GM20431 (cell line): ENCODE data around the gene SH2D4B.

ENCODE experiments used
- in situ Hi-C: fragments of 300-500 bp; cut with MseI, MboI; formaldehyde crosslinking; loops from one replicate; pipeline ENCODE4 v1.15.0; 2020; ENCODE audit warnings: low sequenced_read_pairs; ENCODE audit not compliant: unreplicated experiment

SH2D4B gene

DNA sequence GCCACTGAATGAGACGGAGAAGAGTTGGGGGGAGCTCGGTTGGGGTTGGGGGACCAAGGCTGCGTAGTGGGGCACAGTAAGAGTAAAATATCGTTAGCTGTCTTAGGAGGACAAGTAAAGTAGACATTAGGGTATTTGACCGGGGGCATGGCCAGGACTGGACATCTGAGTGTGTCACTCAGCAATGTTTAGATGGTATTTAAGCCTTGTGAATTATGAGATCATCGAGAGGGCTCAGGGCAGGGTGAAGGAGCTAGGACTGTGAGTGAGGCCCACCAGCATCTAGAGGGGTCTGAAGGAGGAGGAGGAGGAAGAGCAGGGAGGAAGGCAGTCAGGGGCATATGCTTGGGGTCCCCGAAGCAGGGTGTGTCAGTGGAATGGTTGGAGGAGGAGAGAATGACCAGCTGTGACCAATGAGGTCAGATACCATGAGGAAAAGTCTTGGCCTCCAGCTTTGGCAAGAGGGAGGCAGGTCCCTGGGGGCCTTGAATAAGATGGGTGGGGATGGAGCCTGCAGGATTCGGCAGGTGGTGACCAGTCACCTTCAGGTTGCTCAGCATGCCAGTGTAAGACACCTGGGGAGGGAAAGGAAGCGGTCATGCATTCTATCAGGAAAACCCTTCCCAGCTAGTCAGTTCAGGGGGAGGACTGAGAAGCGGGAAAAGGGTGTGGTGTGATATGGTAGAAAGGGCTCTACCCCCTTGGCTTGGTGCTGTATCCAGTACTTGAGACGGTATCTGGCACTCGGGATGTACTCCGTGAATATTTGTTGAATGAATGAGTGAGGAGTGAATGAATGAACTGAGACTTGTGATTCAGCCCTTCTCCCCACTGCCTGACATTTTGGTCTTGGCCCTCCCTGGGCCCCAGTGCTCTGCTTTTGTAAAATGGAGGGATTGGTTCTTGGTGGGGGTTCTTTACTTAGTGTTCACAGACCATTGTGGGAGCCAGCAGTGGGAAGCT, 34.8 kb upstream of the SH2D4B start:
- in situ Hi-C loops = loop anchor here (10.0 to 25.0 kb wide), 2 partner anchors 58 to 116 kb away; no protein-coding TSS in a partner anchor

DNA sequence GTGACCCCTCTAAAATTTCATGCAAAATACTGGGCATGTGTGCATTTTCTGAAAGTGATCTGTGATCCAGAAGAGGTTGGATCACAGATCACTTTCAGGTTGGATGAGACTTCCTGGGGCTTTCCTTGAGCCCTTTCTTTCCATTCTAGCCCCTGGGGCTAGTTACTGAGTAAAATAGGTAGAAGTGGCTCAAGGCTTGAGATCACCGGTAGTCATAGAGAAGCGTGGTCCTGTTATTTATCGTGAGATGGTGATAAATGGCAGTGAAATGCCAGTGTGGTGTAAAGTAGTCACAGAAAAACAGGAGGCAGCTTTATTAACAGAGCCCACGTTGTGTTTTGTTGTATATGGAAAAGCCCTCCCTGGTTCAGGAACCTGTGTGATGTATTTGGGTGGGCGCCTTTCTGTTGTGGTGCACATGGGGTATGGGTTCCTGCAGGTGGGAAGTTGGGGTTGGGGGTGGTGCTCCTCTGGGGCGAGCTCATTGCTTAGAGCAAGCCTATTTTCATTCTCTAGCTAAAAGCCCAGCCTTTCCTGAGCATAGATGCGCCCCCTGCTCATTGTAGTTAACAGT, 34.0 kb upstream of the SH2D4B start:
- in situ Hi-C loops = loop anchor here (10.0 to 25.0 kb wide), 2 partner anchors 59 to 116 kb away; no protein-coding TSS in a partner anchor

GRCh38 chr10:80504158-80504811, 33.4 kb upstream of the SH2D4B start:
- in situ Hi-C loops = loop anchor here (10.0 to 25.0 kb wide), 2 partner anchors 59 to 117 kb away; no protein-coding TSS in a partner anchor

GRCh38 chr10:80504897-80505465, 32.7 kb upstream of the SH2D4B start:
- in situ Hi-C loops = loop anchor here (10.0 to 25.0 kb wide), 2 partner anchors 60 to 118 kb away; no protein-coding TSS in a partner anchor

- in situ Hi-C loops = loop anchor here (10.0 to 25.0 kb wide), 2 partner anchors 61 to 119 kb away; no protein-coding TSS in a partner anchor
These were observed 31.5 kb upstream of the SH2D4B start for GRCh38 chr10:80506189-80506575.

GRCh38 chr10:80506836-80507487, 30.7 kb upstream of the SH2D4B start:
- in situ Hi-C loops = loop anchor here (10.0 to 25.0 kb wide), 2 partner anchors 62 to 120 kb away; no protein-coding TSS in a partner anchor

GRCh38 chr10:80509108-80509402, 28.6 kb upstream of the SH2D4B start:
- in situ Hi-C loops = loop anchor here (10.0 to 25.0 kb wide), 2 partner anchors 64 to 122 kb away; no protein-coding TSS in a partner anchor

GRCh38 chr10:80509403-80510161, 28.1 kb upstream of the SH2D4B start:
- in situ Hi-C loops = loop anchor here (10.0 to 25.0 kb wide), 2 partner anchors 65 to 122 kb away; no protein-coding TSS in a partner anchor

DNA sequence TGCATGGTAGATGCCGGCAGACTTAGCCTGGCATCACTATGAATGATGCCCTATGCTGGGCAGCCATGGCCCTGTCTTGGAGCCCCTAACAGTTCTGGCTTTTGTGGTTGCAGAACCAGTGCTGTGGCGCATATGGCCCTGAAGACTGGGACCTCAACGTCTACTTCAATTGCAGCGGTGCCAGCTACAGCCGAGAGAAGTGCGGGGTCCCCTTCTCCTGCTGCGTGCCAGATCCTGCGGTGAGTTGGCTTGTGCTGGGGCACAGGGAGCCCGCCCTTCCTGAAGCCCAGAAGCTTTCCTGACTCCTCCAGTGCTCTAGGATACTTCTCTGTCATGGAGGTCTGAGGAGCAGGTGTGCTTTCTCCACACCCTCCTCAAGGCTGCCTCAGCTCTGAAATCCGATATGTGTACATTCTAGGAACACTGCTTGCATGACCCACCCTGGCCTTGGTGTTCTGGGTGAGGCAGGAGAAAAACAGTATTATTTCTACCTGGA, 25.6 kb upstream of the SH2D4B start:
- in situ Hi-C loops = loop anchor here (25.0 kb wide), 1 partner anchor 125 kb away; no protein-coding TSS in a partner anchor

- in situ Hi-C loops = loop anchor here (25.0 kb wide), 1 partner anchor 126 kb away; no protein-coding TSS in a partner anchor
These were observed 24.6 kb upstream of the SH2D4B start for GRCh38 chr10:80513106-80513505.

- in situ Hi-C loops = loop anchor here (25.0 kb wide), 1 partner anchor 128 kb away; no protein-coding TSS in a partner anchor
These were observed 22.2 kb upstream of the SH2D4B start for GRCh38 chr10:80515511-80515910.

GRCh38 chr10:80515941-80516340, 21.8 kb upstream of the SH2D4B start:
- in situ Hi-C loops = loop anchor here (25.0 kb wide), 1 partner anchor 129 kb away; no protein-coding TSS in a partner anchor

- in situ Hi-C loops = loop anchor here (25.0 kb wide), 1 partner anchor 129 kb away; no protein-coding TSS in a partner anchor
These were observed 21.1 kb upstream of the SH2D4B start for GRCh38 chr10:80516506-80517075.

DNA sequence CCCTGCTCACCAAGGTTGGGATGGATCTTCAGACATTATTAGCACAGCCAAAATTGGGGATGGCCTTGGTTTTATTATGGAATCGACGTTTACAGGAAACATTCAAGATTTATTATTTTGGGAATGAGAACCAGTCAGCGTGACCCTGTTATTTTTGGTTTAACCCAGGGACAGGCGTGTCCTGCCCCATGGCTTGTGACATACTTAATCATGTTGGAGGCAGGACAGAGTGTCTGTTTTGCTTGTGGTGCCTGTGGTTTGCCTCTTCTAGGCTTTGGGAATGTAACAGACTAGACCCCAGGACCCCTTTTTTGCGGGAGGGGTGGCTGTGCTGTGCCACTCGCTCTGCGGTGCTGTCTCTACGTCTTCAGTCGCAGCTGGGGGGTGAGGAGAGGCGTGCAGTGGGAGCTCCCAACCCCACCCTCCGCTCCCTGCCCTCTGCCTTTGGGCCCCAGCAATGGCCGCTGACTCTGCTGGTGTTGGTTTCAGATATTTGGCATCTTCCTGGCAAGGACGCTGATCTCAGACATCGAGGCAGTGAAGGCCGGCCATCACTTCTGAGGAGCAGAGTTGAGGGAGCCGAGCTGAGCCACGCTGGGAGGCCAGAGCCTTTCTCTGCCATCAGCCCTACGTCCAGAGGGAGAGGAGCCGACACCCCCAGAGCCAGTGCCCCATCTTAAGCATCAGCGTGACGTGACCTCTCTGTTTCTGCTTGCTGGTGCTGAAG, 20.1 kb upstream of the SH2D4B start:
- in situ Hi-C loops = loop anchor here (25.0 kb wide), 1 partner anchor 130 kb away; no protein-coding TSS in a partner anchor

- in situ Hi-C loops = loop anchor here (25.0 kb wide), 1 partner anchor 131 kb away; no protein-coding TSS in a partner anchor
These were observed 19.4 kb upstream of the SH2D4B start for GRCh38 chr10:80518143-80518806.

DNA sequence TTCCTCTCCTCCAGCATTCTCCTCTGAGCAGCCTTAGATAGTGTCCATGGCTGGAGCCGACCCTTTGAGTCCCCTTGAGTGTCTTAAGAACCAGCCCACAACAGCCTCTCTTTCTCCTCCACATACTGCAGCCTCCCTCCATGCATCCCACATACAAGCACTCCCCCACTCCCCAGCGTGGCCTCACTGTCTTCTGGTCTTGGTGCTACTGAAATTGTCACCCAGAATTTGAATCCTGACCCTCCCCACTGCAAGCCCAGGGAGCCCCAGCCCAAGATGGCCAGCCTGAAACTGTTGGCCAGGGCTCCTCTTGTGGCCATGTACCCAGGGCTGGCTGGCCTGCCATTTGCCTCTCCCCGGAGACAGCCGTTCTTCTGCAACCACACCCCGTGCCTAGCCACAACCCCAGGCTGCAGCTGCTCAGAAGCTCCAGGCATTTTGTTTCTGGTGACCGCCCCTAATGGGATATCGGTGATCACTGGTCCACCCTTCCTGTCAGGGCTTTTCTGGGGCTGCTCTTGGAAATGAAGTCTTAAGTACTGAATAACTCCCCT, 18.8 kb upstream of the SH2D4B start:
- in situ Hi-C loops = loop anchor here (25.0 kb wide), 1 partner anchor 132 kb away; no protein-coding TSS in a partner anchor
